Smooth muscle cell (in vitro differentiated cells): ENCODE data around the gene FOXN3. TPM values are rescaled to one million over a fixed set of nuclear protein-coding genes. Genes with fewer than 3 reads are reported as not detected.

ENCODE experiments used
- DNase-seq: peaks from one replicate; lab custom pipeline; 2025; ENCODE audit not compliant: unreplicated experiment; lab: John Stamatoyannopoulos, UW
- H2AFZ ChIP-seq: fragments of 200-600 bp; sonication (generic); 2 replicates; pipeline ENCODE4 v1.6.0; 2016; ENCODE audit warnings: antibody characterized with exemption, low read depth, mild to moderate bottlenecking
- H3F3A ChIP-seq: fragments of 200-600 bp; sonication (generic); 2 replicates; pipeline ENCODE4 v1.6.0; 2017; ENCODE audit warnings: antibody characterized with exemption, low read depth
- H3K27ac ChIP-seq: fragments of 200-600 bp; sonication (generic); 2 replicates; pipeline ENCODE4 v1.5.1; 2016; ENCODE audit warnings: low read depth, mild to moderate bottlenecking
- H3K27me3 ChIP-seq: fragments of 200-600 bp; sonication (generic); 2 replicates; pipeline ENCODE4 v1.6.1; 2016; ENCODE audit warnings: low read depth, mild to moderate bottlenecking
- H3K36me3 ChIP-seq: fragments of 200-600 bp; sonication (generic); 2 replicates; pipeline ENCODE4 v1.5.1; 2016; ENCODE audit warnings: low read depth
- H3K4me1 ChIP-seq: fragments of 200-600 bp; sonication (generic); 2 replicates; pipeline ENCODE4 v1.5.1; 2016; ENCODE audit warnings: low read depth
- H3K4me2 ChIP-seq: fragments of 200-600 bp; sonication (generic); 2 replicates; pipeline ENCODE4 v1.6.0; 2016; ENCODE audit warnings: mild to moderate bottlenecking
- H3K4me3 ChIP-seq: fragments of 200-600 bp; sonication (generic); 2 replicates; pipeline ENCODE4 v1.5.1; 2016; ENCODE audit warnings: mild to moderate bottlenecking
- H3K79me2 ChIP-seq: fragments of 200-600 bp; sonication (generic); 2 replicates; pipeline ENCODE4 v1.6.0; 2016; ENCODE audit warnings: low read depth, mild to moderate bottlenecking
- H3K9ac ChIP-seq: fragments of 200-600 bp; sonication (generic); 2 replicates; pipeline ENCODE4 v1.6.0; 2016; ENCODE audit warnings: low read depth
- H3K9me3 ChIP-seq: fragments of 200-600 bp; sonication (generic); replicated peaks from 2 replicates; pipeline ENCODE4 v1.5.1; 2016; ENCODE audit warnings: low read depth
- H4K20me1 ChIP-seq: fragments of 200-600 bp; sonication (generic); 2 replicates; pipeline ENCODE4 v1.6.0; 2016; ENCODE audit warnings: low read depth
- CTCF ChIP-seq: fragments of 200-600 bp; sonication (generic); IDR thresholded peaks from 2 replicates; pipeline ENCODE4 v1.5.1; 2017; ENCODE audit warnings: borderline replicate concordance, mild to moderate bottlenecking, antibody characterized with exemption; ENCODE audit not compliant: insufficient read depth, poor library complexity, severe bottlenecking
- WGBS: methylation state at CpG from one replicate; pipeline ENCODE4 v1.1.7; 2016; ENCODE audit warnings: low lambda C conversion rate; 5-methylcytosine and 5-hydroxymethylcytosine counted together
- polyA plus RNA-seq: library from polyadenylated mRNA; unstranded; fragments of >200 nt; fragmentation: Nextera tagmentation; extraction: Ambion mirVana; gene quantifications from 2 replicates; pipeline ENCODE4 v1.2.1, GENCODE V29; 2016
- total RNA-seq: library from RNA; depleted of rRNA; stranded (reverse); fragments of >200 nt; gene quantifications from 2 replicates; pipeline ENCODE4 v1.2.3, GENCODE V29; 2014

Gene FOXN3
- total and polyA plus RNA-seq, 2 experiments from 2014 or later, result 24.5 to 31.5 TPM

- H3K79me2 ChIP-seq, result peaks cover 8% of the 10 kb centered on the region
- peak; percentile 23 for DNase-seq
- H3K36me3 ChIP-seq, result no peaks in the 10 kb centered on the region
- peaks cover 23% of the 10 kb centered on the region for H3F3A ChIP-seq
- no peaks in the 10 kb centered on the region for H3K27me3 ChIP-seq
- no peaks in the 10 kb centered on the region for H4K20me1 ChIP-seq
- H3K4me1 ChIP-seq, result peaks cover 30% of the 10 kb centered on the region
- H3K4me2 ChIP-seq, result peak overlapping the region; percentile 80
- H3K9me3 ChIP-seq, result no peaks in the 10 kb centered on the region
- H3K27ac ChIP-seq, result peak overlapping the region; percentile 97
- peak overlapping the region; percentile 32 for H3K4me3 ChIP-seq
- H2AFZ ChIP-seq, result peak overlapping the region; percentile 14
- WGBS, result 5% methylated on average over 14 of the region's 14 CpGs
- H3K9ac ChIP-seq, result peak overlapping the region; percentile 91
- TF ChIP-seq CTCF, result no peak
Observed at GRCh38 chr14:89303456-89304435, 113.3 kb downstream of the FOXN3 start.

DNA sequence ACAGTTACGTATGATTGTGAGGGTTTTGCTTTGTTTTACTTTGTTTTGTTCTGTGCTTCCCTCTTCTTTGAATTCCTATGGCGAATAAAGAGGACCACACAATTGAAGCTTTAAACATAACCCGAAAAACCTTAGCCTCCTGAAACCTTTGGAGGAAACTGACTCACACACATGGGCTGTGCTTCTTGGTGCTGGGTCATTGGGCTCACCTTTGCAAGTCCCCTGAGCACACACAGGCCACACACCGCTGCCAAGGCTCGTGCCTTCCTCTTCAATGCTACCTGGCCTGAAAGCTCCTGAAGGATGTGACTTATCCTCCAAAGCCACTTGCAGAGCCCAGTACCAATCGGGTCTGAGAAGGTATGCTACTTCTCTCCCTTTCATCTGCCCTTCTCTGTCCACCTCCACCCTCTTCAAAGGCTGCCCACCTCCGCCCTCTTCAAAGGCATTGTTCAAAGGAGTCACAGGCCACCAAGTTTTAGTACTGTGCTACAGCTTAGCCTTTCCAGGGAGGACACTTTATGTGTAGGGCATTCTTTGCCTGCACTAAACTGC is 114.6 kb downstream of the FOXN3 start:
- no peaks in the 10 kb centered on the region for H4K20me1 ChIP-seq
- DNase-seq, result no peak
- peaks cover 30% of the 10 kb centered on the region for H3K4me1 ChIP-seq
- H3F3A ChIP-seq, result peaks cover 23% of the 10 kb centered on the region
- no peaks in the 10 kb centered on the region for H3K36me3 ChIP-seq
- no peaks in the 10 kb centered on the region for H3K27me3 ChIP-seq
- H2AFZ ChIP-seq, result no peak overlapping the region
- H3K9me3 ChIP-seq, result no peaks in the 10 kb centered on the region
- H3K4me2 ChIP-seq, result peak overlapping the region; percentile 80
- 97% methylated on average over 7 of the region's 7 CpGs for WGBS
- H3K27ac ChIP-seq, result peak overlapping the region; percentile 97
- TF ChIP-seq CTCF, result no peak
- peak overlapping the region; percentile 91 for H3K9ac ChIP-seq
- H3K4me3 ChIP-seq, result no peak overlapping the region
- peaks cover 7% of the 10 kb centered on the region for H3K79me2 ChIP-seq

- no peaks in the 10 kb centered on the region for H3K79me2 ChIP-seq
- no peak for DNase-seq
- H3K4me2 ChIP-seq, result no peak overlapping the region
- no peak overlapping the region for H3K4me3 ChIP-seq
- no peak for TF ChIP-seq CTCF
- H4K20me1 ChIP-seq, result no peaks in the 10 kb centered on the region
- H3K36me3 ChIP-seq, result no peaks in the 10 kb centered on the region
- peaks cover 15% of the 10 kb centered on the region for H3F3A ChIP-seq
- H3K9me3 ChIP-seq, result no peaks in the 10 kb centered on the region
- WGBS, result 95% methylated on average over 4 of the region's 4 CpGs
- H3K9ac ChIP-seq, result no peak overlapping the region
- H2AFZ ChIP-seq, result no peak overlapping the region
- H3K27me3 ChIP-seq, result no peaks in the 10 kb centered on the region
- H3K4me1 ChIP-seq, result peaks cover 18% of the 10 kb centered on the region
- no peak overlapping the region for H3K27ac ChIP-seq
Observed at GRCh38 chr14:89299587-89299986, 117.4 kb downstream of the FOXN3 start.
